Kidney glomerular epithelial cell (primary cell): ENCODE results near the gene CHST9.
A peak's percentile ranks its signal among the peaks of the same experiment; 100 is the strongest.
"Not testable (repeated sequence)": the region's sequence is repeated elsewhere in the genome, so short reads cannot be mapped to it uniquely, and the experiment has no call there.

Experiments
- DNase-seq: peaks from one replicate; lab custom pipeline; 2025; lab: John Stamatoyannopoulos, UW

The CHST9 gene

DNA sequence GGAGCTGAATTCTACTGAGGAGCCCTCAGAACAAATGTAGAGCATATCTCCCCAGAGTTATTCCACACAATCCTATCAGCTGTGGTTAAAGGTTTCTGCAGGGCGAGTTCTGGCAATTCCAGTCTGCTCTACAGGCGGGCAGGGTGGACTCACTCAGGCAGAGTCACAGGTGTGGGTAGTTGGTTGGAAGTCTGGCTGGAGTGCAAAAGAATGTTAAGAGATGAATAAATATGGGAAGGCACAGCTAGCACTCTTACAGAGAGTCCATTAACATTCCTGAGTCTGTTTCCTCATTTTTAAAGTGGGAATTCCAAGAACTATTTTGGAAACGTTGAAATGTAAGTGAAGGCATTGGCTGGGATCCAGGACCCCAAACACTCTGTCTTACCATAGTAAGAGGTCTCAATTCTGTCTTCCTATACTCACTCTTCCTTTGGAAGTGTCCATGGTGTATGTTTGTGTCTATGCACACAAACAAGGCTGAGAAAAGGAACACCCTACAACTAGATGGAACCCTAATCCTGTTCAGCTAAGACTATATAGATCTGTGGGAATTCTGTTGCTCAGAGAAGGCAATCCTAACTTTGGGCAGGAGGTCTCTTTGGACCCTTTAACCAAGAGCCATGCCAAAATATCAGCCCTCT, 256.3 kb downstream of the CHST9 start:
- no peak for DNase-seq

DNA sequence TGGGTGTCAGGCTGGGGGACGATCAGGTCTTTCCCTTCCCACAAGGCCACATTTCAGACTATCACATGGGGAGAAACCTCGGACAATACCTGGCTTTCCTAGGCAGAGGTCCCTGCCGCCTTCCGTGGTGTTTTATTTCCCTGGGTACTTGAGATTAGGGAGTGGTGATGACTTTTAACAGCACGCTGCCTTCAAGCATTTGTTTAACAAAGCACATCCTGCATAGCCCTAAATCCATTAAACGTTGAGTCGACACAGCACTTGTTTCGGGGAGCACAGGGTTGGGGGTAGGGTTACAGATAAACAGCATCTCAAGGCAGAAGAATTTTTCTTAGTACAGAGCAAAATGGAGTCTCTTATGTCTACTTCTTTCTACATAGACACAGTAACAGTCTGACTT, 257.3 kb downstream of the CHST9 start:
- DNase-seq = not testable (repeated sequence)

DNA sequence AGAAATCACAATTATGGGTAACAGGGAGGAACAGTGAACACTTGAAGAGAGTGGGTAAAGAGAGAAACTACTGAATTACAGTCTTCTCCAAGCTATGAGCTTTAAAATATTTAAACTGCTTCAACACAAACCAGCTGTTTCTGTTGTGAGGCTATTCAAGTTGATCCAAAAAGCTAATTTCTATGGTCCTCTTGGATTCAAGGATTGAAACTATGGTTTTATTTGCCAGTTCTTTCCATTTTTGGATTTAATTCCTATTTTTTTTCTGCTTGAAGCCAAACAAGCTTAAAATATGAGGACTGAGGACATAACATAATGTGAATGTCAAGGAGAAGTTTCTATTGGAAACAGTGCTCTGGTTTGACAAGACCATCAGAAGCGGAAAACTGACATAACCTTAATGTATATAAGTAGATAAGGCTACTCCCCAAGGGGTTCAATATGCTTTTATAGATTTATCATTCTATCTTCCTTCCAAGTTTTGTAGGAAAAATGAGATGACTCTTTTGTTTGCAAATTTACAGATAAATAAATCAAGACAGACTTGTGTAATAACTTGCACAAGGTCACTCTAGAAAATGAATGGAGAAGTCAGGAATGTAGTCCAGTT, 258.9 kb downstream of the CHST9 start:
- no peak for DNase-seq

DNA sequence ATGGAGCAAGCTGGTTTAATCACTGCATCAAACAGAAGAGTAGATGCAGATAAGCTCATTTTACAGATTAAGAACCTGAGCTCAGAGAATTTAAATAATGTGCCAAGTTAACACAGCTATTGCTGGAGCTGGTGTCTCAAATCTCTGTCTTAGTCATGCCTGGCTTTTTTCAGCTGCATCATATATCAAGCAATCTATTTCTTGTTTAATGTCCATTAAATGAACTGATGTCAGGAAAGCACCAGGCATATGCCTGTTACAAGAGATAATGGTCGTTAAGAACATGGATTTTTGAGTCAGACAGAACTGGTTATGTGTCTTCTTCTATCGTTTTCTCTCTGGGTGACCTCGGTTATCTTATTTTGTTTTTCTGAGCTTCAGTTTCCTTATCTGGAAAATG, 259.8 kb downstream of the CHST9 start:
- no peak for DNase-seq

DNA sequence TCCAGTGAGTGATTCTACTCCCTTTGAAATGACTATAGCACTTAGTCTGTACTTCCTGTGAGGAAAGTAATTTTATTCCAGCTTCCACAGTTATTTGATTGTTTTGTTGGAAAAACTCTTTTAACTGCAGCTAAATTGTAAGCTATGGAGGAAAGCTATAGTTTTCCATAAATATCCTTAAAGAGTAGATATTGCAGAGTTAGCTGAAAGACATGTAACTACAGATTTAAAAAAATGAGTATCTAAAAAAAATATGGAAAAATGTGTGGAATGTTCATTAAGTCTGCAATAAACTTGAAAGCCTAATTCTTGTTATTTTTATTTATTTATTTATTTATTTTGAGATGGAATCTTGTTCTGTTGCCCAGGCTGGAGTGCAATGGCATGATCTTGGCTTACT, 262.8 kb downstream of the CHST9 start:
- no peak for DNase-seq

DNA sequence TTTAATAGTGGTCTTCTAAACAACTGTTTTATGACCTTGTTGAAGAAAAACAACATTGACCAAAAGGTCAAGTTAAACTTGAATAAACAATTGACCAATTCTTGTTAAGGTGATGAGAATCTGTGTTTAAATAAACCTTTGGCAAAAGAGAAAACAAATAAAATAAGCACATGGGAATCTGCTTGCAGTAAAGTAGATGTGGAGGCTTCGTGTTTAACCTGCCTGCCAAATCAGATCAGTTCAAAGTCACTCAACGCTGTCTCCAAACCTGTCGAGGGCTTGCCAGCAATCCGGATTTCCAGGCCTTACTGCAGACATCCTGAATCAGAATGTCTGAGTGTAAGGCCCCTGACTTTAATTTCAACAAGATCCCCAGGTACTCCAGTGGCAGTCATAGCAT, 264.5 kb downstream of the CHST9 start:
- DNase-seq = no peak

DNA sequence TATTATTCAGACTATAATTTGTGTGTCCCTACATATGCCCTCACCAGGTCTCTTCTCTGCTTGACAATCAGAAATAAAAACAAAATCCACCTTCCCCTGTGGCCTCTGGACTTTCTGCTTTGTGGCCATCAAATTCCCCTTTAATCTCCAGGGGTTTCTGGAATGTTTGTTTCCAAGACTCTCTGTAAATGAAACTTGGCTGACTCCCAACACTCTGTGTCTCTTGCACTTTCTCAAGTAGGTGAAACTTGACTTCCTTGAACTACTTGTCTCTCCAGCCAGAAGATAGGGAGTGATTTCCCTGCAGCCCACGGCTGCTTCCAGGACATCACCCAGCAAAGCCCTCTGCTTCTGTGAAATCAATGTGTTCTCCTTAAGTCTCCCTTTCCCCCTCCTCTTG, 265.5 kb downstream of the CHST9 start:
- peak; percentile 19 for DNase-seq

DNA sequence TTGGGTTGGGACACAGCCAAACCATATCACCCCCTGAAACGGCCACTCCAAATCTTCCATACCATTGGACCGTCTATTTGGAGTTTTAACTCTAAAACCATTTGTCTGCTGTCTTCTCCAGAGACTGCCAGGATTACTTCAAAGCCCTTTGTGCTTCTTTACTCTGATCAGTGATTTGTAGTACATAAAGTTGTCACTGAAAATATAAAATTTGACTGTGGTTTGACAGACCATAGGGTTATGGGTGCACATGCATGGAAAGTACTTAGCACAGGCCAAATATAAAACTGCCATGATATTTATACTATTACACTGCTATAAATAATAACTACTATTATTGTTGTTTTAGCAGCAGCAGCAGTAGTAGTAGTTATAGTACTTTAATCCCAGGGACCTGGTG, 265.9 kb downstream of the CHST9 start:
- DNase-seq = no peak

DNA sequence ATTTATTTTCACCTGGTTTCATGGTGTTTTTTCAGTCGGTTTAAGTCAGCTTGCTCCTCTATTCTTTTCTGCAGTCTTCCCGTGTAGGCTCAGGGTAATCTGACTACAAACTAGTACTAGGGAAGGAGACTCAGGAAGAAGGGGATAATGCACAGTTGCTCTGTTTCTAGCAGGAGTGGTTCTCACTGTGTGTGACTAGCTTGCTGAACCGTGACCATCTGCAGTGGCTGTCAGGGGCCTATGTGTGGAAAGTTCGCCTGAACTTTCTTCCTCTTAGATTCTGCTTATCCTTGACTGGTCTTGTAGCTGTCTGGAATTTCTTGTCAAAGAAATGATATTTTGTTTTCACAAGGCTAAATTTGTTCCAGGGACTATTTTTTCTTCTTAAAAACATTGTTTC, 273.3 kb downstream of the CHST9 start:
- DNase-seq = no peak

DNA sequence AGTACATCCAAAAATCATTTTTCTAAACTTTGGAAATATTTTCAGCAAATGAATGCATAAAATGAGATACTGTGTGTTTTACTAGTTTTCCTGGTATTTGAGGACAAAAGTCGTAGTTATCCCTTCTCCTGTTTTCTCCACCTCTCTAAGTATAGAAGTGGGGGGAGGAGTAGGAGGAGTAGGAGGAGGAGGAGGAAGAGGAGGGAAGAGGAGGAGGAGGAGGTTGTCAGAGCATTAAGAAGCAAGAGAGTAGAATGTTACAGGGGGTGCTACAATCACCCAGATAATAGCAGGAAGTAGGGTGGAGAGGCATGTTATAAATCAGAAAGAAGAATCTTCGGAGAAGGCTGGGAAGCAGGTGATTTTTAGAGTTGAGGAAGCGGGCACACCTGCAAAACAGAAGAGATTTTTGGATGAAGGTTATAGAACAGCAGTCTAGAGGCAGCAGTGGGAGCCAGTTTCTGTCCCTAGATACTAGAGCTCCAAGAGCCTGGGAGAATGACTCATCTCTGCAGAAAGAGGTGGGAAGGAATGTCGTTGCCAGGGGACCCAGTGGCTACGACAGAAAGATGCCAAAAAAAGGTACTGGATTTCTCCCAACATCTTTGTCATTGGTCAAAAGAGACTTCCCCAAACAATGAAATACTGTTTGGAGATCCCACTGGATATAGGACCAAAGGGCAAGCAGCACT, 275.4 kb downstream of the CHST9 start:
- DNase-seq = no peak

DNA sequence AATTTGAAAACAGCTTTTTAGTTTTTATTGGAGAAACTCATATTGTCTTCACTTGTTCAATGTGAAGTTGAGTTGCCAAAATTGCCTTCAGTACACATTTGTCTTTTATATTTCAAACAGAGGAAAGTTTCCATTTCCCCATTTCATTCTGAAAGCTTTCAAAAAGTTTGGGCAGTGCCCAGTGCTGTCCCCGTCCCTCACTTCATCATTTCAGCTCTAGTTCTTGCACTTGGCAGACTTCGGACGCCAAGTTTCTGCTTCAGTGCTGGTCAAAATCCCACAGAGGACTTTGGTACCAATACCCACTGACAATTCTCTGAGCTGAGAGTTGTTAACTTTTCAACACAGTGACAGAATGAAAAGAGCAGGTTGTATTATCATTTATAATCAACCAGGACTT, 276.2 kb downstream of the CHST9 start:
- no peak for DNase-seq

DNA sequence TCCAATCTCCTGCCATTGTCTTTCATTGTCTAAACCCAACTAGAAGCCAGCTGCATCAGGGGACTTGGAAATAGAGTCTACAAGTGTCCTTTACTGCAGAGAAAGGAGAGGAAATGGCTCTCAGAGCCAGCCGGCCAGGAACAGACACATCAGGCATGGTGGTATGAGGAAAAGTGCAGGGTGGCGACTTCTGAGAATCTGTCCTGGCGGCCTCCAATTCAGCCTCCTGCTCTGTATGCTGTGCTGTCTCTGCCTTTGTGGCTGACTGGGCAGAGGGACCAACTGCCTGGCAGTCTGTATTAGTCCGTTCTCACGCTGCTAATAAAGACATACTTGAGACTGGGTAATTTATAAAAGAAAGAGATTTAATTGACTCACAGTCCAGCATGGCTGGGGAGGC, 282.8 kb downstream of the CHST9 start:
- DNase-seq = no peak

DNA sequence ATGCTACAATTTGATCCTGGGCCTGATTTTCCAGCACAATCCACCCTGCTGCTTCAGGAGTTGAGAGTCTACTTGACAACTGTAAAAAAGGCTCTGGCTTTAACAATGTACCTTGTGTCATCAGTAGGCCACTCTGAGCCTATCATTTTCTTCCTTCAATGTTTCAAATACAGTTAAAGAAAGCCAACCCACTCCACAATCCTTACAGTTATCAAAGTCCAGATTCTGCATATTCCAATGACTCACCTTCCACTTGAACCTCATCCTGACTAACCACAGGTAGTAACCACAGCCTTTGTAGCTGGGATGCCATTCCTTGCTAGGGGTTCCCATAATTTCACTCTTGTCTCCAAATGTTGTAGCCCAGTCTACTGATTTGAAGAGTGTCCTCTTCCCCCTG, 284.1 kb downstream of the CHST9 start:
- DNase-seq = peak; percentile 6

DNA sequence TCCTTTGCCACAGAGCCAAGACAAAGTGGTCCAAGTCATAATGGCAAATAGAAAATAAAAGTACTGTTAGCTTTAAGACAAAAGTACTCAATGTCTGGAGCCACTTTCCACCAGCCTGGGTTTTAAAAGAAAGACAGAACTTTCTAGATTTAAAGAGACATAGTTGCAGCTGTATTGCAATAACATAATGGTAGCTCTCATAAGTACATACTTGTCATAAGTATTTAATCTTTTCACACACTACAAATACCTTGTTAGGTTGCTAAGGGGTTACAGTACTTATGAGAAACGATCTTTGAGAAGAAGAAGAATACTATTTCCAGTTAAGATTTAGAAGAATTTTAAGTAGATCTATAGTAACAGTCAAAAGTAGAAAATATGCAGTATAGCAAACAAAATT, 290.7 kb downstream of the CHST9 start:
- DNase-seq = no peak

DNA sequence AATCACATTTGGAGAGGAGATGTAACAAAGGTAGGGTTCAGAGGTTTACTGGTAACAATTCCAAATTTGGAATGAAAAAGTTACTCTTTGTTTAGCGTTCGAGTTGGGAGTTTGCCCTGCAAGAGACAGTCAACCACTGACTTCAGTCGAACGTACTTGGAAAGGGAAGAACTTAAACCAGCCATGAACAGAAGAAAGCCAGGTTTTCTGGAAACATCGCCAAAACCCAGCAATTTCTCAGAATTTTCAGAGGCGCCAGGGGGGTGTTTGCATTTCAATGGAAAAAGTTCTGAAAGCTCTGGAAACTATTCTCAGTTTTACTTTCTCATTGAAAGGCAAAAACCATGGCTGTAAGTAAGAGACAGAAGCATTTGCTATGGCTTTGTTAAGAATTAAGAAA, 291.1 kb downstream of the CHST9 start:
- DNase-seq = no peak

DNA sequence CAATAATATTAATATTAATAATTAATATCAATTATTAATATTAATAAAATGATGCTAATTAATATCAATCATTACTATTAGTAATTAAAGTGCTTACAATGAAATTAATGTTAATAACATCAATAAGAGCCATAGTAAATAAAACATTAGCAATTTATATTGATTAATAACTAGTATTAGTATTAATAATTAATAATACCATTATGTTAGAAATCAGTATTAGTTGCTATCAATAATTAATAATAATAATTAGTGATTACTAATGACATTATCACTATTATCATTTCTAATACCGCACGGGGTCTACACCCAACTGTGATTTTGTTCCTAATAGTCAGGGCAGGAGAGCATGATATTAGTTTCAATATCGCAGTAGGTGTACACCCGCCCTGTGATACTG, 296.8 kb downstream of the CHST9 start:
- no peak for DNase-seq

DNA sequence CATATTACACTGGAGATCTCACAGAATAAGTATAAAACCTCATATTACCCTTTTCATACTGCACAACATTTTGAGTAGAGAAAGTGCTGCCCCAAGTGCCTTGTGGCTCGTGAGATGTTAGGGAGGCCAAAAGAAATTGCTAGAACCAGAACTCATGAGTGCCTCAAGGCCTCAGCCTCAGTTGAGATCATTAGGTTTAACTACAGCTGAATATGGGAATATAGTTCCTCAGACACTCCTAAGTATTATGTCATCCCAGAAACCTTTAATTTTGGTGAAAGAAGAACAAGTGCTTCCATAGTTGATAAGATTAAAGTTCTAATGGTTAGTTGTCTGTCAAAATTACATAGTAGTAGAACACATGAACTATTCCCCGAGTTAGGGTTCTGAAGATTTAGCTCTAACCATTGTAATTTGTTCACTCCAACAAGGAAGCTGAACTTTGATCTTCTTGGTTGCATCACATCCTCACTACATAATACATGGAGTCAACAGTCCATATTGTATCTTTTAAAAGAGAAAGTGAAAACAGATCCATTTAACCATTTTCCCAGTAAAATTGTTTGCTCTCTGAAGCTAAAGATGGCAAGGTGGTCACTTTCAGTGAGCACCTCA, 310.0 kb downstream of the CHST9 start:
- no peak for DNase-seq

DNA sequence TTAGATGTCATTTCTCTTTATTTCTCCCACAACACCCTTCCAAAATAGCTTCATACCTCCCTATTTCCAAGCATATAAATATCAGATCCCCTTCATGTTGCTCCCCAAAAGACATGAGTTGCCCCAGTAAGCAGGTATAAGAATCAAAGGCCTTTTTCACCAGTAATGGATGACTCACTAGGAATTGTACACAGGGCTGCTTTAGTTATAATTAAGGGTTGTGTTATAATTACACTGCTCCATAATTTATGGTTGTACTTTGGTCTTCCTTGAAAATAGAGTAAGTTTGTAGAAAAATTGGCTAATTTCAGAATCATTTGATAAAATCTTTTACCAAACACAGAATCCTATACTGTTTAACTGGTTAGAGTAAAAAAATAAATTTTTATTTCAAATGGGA, 310.8 kb downstream of the CHST9 start:
- DNase-seq = no peak

DNA sequence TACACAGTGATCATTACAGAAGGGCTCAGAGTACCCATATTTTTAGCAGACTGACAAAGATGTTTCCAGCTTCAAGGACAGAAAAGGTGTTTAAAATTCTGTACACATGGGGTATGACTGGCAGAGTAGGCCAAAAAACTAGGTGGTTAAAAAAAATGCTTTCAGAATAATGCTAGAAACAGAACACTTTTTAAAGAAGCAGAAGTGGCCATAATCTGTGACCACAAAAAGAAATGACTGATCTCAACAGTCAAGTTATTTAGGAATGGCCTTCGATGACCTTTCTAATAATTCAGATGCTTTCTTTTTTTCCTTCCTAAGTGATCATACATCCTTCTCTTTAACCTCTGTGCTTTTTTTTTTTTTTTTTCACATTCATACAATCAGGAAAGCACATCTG, 315.5 kb downstream of the CHST9 start:
- DNase-seq = no peak

DNA sequence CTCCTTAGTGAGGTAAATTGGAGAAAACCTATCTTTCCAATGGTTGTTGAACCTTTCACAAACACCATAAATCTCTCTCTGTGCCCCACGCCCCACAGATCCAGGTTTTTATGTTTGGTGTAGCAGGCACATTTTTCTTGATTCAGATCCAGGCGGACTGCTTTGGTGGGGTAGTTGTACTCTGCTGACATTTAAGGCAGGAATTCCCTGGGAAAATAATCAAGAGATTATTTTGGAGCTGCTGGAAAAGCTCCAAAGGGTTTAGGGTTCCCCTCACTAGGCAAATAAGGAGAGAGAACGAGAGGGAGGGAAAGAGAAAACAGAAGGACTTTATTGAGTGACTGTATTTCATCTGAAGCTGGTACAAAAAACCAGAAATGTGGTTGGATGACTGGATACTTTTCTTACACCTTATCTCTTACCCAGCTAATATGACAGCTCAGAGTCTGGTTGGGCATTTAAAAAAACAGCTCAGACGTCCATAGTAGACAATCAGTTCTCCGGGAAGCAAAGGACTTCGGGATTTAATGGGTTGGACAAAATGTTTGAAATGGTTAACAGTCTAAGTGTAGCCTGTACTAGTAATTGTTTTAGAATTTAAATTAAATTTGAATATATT, 316.0 kb downstream of the CHST9 start:
- DNase-seq = peak; percentile 22

DNA sequence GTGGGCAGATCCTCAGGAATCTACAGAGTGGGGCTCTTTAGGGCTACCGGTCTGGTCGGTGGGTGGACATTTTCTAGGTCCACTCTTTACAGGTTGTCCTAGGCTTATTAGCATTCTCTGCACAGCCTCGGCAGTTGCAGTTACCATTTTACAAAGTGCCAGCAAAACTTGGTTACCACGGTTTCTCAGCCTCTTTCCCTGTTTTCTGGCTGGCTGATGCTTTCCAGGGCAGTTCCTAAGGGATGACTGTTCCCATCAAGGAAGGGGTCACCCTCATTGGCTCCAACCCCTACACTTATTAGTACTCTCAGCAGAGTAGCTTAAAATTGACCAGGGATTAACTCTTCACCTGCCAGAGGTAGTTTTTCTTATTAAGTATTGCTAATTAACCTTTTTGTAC, 317.6 kb downstream of the CHST9 start:
- DNase-seq = no peak

DNA sequence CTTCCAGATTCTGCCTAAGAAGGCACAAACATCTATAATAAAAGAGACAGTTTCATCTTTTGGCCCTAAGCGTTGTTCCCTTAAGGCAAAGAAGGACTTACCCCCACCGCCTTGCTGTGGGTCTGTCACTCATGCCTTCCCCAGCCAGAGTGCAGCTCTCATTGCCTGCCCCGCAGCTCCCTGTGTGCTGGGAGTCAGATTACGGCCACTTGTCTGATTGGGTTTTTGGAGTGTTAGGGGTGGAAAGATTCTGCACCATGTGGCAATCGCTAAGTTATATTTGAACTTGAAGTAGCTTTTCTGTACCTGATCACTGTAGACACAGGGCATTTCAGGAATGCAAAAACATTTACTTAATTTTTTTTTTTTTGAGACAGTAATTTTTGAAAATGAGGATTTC, 319.6 kb downstream of the CHST9 start, which contains the start of gene AQP4:
Gene AQP4 (minus strand): TSS at position 151 of the 400 bp plus-strand sequence. CDS start 18 bp downstream, at position 133.
- no peak for DNase-seq

DNA sequence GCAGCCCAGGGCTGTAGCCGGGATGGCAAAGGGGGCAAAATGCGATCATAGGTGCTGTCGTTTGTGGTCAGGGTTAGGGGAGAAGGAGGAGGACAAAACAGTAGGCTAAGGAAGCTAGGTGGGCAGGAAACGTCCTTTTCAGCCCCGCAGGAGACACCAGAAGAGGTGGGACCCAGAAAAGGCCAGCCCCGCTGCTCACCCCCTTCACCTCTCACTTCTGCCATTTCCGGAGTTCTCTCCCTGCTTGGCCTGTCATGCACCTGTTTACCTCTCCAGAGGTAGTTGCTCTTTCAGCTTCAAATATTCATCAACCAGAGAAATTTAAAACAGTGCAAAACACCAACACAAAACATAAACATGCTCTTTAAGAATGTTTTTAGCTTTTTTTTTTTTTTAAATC, 320.4 kb downstream of the CHST9 start:
- no peak for DNase-seq
